ENCODE results near the gene C2CD5.

DNA sequence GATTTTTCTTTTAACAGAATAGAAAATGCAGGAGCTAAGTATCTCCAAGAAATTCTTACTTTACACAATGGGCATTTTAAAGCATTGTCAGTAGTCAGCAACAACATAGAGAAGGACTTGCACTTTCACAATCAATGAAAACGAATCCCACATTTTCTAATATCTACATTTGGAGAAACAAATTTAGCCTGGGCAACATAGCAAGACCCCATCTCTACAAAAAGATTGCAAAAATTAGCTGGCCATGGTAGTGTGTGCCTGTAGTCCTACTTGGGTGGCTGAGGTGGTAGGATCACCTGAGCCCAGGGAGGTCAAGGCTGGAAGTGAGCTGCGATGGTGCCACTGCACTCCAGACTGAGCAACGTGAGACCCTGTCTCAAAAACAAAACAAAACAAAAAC lies 30.6 kb upstream of the C2CD5 start:
- no peak for TF ChIP-seq ZNF619 (CRISPR knock-in tag; IDR thresholded peaks at IDR 0.05)
- TF ChIP-seq FIP1L1 (IDR thresholded peaks at IDR 0.05; ENCODE audit: borderline replicate concordance, insufficient read depth, low read depth, low read length) = no peak
- no peak for TF ChIP-seq FOXM1 (CRISPR knock-in tag; IDR thresholded peaks at IDR 0.05)
- TF ChIP-seq SATB2 (CRISPR knock-in tag; IDR thresholded peaks at IDR 0.05) = no peak
- TF ChIP-seq, protein P1, sequence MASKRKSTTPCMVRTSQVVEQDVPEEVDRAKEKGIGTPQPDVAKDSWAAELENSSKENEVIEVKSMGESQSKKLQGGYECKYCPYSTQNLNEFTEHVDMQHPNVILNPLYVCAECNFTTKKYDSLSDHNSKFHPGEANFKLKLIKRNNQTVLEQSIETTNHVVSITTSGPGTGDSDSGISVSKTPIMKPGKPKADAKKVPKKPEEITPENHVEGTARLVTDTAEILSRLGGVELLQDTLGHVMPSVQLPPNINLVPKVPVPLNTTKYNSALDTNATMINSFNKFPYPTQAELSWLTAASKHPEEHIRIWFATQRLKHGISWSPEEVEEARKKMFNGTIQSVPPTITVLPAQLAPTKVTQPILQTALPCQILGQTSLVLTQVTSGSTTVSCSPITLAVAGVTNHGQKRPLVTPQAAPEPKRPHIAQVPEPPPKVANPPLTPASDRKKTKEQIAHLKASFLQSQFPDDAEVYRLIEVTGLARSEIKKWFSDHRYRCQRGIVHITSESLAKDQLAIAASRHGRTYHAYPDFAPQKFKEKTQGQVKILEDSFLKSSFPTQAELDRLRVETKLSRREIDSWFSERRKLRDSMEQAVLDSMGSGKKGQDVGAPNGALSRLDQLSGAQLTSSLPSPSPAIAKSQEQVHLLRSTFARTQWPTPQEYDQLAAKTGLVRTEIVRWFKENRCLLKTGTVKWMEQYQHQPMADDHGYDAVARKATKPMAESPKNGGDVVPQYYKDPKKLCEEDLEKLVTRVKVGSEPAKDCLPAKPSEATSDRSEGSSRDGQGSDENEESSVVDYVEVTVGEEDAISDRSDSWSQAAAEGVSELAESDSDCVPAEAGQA (IDR thresholded peaks at IDR 0.05; ENCODE audit: low read depth) = no peak
- TF ChIP-seq, protein P1 (CRISPR knock-in tag; IDR thresholded peaks at IDR 0.05; ENCODE audit: borderline replicate concordance) = no peak
- TF ChIP-seq, protein P2, sequence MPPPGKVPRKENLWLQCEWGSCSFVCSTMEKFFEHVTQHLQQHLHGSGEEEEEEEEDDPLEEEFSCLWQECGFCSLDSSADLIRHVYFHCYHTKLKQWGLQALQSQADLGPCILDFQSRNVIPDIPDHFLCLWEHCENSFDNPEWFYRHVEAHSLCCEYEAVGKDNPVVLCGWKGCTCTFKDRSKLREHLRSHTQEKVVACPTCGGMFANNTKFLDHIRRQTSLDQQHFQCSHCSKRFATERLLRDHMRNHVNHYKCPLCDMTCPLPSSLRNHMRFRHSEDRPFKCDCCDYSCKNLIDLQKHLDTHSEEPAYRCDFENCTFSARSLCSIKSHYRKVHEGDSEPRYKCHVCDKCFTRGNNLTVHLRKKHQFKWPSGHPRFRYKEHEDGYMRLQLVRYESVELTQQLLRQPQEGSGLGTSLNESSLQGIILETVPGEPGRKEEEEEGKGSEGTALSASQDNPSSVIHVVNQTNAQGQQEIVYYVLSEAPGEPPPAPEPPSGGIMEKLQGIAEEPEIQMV (CRISPR knock-in tag; IDR thresholded peaks at IDR 0.05; ENCODE audit: low read depth) = no peak
- no peak for TF ChIP-seq TGIF2 (CRISPR knock-in tag; IDR thresholded peaks at IDR 0.05)
- TF ChIP-seq MAFG (CRISPR knock-in tag; IDR thresholded peaks at IDR 0.05) = no peak
